ENCODE measurements around the gene ACSM6.

Gene ACSM6

GRCh38 chr10:95245425-95246055 lies 51.5 kb downstream of the ACSM6 start:
- DNase-seq (ENCODE audit: low spot score), result no peak

- DNase-seq (ENCODE audit: low spot score), result no peak
Observed at GRCh38 chr10:95246582-95247051, 52.6 kb downstream of the ACSM6 start.

GRCh38 chr10:95247200-95247880 lies 53.3 kb downstream of the ACSM6 start:
- no peak for DNase-seq (ENCODE audit: low spot score)

GRCh38 chr10:95247881-95248583 lies 54.0 kb downstream of the ACSM6 start:
- DNase-seq (ENCODE audit: low spot score), result no peak

GRCh38 chr10:95248989-95249388 lies 55.0 kb downstream of the ACSM6 start:
- no peak for DNase-seq (ENCODE audit: low spot score)

- no peak for DNase-seq (ENCODE audit: low spot score)
Observed at GRCh38 chr10:95249467-95249866, 55.4 kb downstream of the ACSM6 start.

- no peak for DNase-seq (ENCODE audit: low spot score)
Observed at GRCh38 chr10:95250856-95251255, 56.8 kb downstream of the ACSM6 start.

- no peak for DNase-seq (ENCODE audit: low spot score)
Observed at GRCh38 chr10:95253007-95253406, 59.0 kb downstream of the ACSM6 start.

- no peak for DNase-seq (ENCODE audit: low spot score)
Observed at GRCh38 chr10:95253686-95254085, 59.6 kb downstream of the ACSM6 start.

GRCh38 chr10:95254629-95255028 lies 60.6 kb downstream of the ACSM6 start:
- no peak for DNase-seq (ENCODE audit: low spot score)

- DNase-seq (ENCODE audit: low spot score), result no peak
Observed at GRCh38 chr10:95256268-95256667, 62.2 kb downstream of the ACSM6 start.

GRCh38 chr10:95257849-95258248 lies 63.8 kb downstream of the ACSM6 start:
- DNase-seq (ENCODE audit: low spot score), result no peak

GRCh38 chr10:95260397-95260881 lies 66.4 kb downstream of the ACSM6 start:
- DNase-seq (ENCODE audit: low spot score), result no peak

GRCh38 chr10:95260909-95261552 lies 67.0 kb downstream of the ACSM6 start:
- DNase-seq (ENCODE audit: low spot score), result no peak

- DNase-seq (ENCODE audit: low spot score), result no peak
Observed at GRCh38 chr10:95261926-95262325, 67.9 kb downstream of the ACSM6 start.

GRCh38 chr10:95262763-95263518 lies 68.9 kb downstream of the ACSM6 start:
- no peak for DNase-seq (ENCODE audit: low spot score)

GRCh38 chr10:95263864-95264226 lies 69.8 kb downstream of the ACSM6 start:
- DNase-seq (ENCODE audit: low spot score), result no peak

GRCh38 chr10:95264227-95265051 lies 70.4 kb downstream of the ACSM6 start:
- DNase-seq (ENCODE audit: low spot score), result no peak

- no peak for DNase-seq (ENCODE audit: low spot score)
Observed at GRCh38 chr10:95265572-95265971, 71.5 kb downstream of the ACSM6 start.

GRCh38 chr10:95266674-95267095 lies 72.6 kb downstream of the ACSM6 start:
- DNase-seq (ENCODE audit: low spot score), result no peak

GRCh38 chr10:95267251-95267650 lies 73.2 kb downstream of the ACSM6 start:
- DNase-seq (ENCODE audit: low spot score), result no peak

Measured in left forelimb (tissue), 1 donor.